HepG2 (cell line): ENCODE results near the gene RDM1. TPM values are rescaled to one million over a fixed set of nuclear protein-coding genes. Genes with fewer than 3 reads are reported as not detected.

ENCODE experiments used
- ATAC-seq: fragments of 200-7000 bp; cut with Tn5 transposase; 3 replicates; pipeline ENCODE4 v1.9.1; 2020; ENCODE audit warnings: mild to moderate bottlenecking, moderate library complexity
- BruUV-seq: library from RNA; stranded (reverse); fragments of 400-500 nt; replicated peaks from 2 replicates; lab custom pipeline; 2021; lab: Mats Ljungman, UMichigan
- CTCF ChIA-PET: fragments of 300-600 bp; formaldehyde crosslinking; extraction: SDS; loops from one replicate; lab custom pipeline; 2021; ENCODE audit warnings: low total read pairs, inconsistent platforms, low intra/inter-chr PET ratio; lab: Yijun Ruan, JAX
- POLR2A ChIA-PET: fragments of 350-600 bp; sonication (Branson Sonifier 250); formaldehyde crosslinking; loops from one replicate; lab custom pipeline; 2020; ENCODE audit warnings: antibody characterized with exemption, inconsistent platforms; lab: Yijun Ruan, JAX
- DNase-seq: peaks from one replicate; pipeline ENCODE4 v3.0.0-alpha.2; 2015; ENCODE audit warnings: low spot score
- FAIRE-seq: peaks from 3 replicates; lab custom pipeline; 2011; peaks lifted over from hg19 to GRCh38; lab: Jason Lieb, UNC
- H2AFZ ChIP-seq: one replicate; pipeline ENCODE4 v1.6.1; 2011; ENCODE audit warnings: low read length, inconsistent platforms
- H3K27ac ChIP-seq: fragments of 300-600 bp; 3 replicates; pipeline ENCODE4 v1.8.0; 2011; ENCODE audit warnings: mixed run types, mild to moderate bottlenecking, mixed read lengths, low read length, inconsistent platforms; ENCODE audit not compliant: insufficient read depth; ENCODE audit errors: extremely low read length
- H3K27me3 ChIP-seq, 2 experiments: fragments of 200-600 bp in 1 of 2; 2 replicates in 1 of 2; 3 replicates in 1 of 2; pipeline versions ENCODE4 v1.6.0 to v1.8.0; 2011; ENCODE audit warnings: low read length in 2 of 2, mild to moderate bottlenecking in 2 of 2, moderate library complexity in 2 of 2, inconsistent platforms in 1 of 2; ENCODE audit not compliant: insufficient read depth in 2 of 2, control insufficient read depth in 1 of 2
- H3K36me3 ChIP-seq, 2 experiments: fragments of 200-600 bp in 1 of 2; replicated peaks in 1 of 2; 2 replicates in 1 of 2; 3 replicates in 1 of 2; pipeline versions ENCODE4 v1.5.1 to v1.8.0; 2011; ENCODE audit warnings: low read length in 2 of 2, inconsistent platforms in 1 of 2; ENCODE audit not compliant: insufficient read depth in 2 of 2, control insufficient read depth in 1 of 2
- H3K4me1 ChIP-seq: 2 replicates; pipeline ENCODE4 v1.5.1; 2012; ENCODE audit warnings: low read length, inconsistent platforms; ENCODE audit not compliant: insufficient read depth
- H3K4me2 ChIP-seq: 2 replicates; pipeline ENCODE4 v1.6.0; 2011; ENCODE audit warnings: low read depth, low read length, inconsistent platforms
- H3K4me3 ChIP-seq, 3 experiments: fragments of 200-600 bp in 1 of 3; sonication (generic), shearing (Covaris generic) in 1 of 3; replicated peaks in 1 of 3; 2 replicates each; pipeline ENCODE4 v1.5.1; 2011 to 2016; ENCODE audit warnings: low read length in 3 of 3, inconsistent platforms in 2 of 3, low read depth in 2 of 3, mild to moderate bottlenecking in 2 of 3, control low read depth in 1 of 3, mixed read lengths in 1 of 3; ENCODE audit not compliant: insufficient read depth in 1 of 3
- H3K79me2 ChIP-seq: one replicate; pipeline ENCODE4 v1.6.1; 2011; ENCODE audit warnings: low read length, inconsistent platforms; ENCODE audit not compliant: insufficient read depth
- H3K9ac ChIP-seq: 2 replicates; pipeline ENCODE4 v1.6.0; 2011; ENCODE audit warnings: mild to moderate bottlenecking, low read depth, low read length, inconsistent platforms; ENCODE audit not compliant: insufficient read depth
- H3K9me3 ChIP-seq: 2 replicates; pipeline ENCODE4 v1.5.1; 2012; ENCODE audit warnings: mild to moderate bottlenecking, low read length
- H4K20me1 ChIP-seq: 2 replicates; pipeline ENCODE4 v1.6.0; 2011; ENCODE audit warnings: inconsistent platforms, mild to moderate bottlenecking, low read length, moderate library complexity; ENCODE audit not compliant: insufficient read depth
- RARG ChIP-seq: sonication (generic); formaldehyde crosslinking; IDR thresholded peaks from 2 replicates; pipeline ENCODE4 v1.4.0; 2020; ENCODE audit warnings: low read depth, mild to moderate bottlenecking, missing genetic modification reagents
- RFXAP ChIP-seq: sonication (generic); formaldehyde crosslinking; IDR thresholded peaks from 2 replicates; pipeline ENCODE4 v1.4.0; 2020; ENCODE audit warnings: missing genetic modification reagents, borderline replicate concordance
- ZNF24 ChIP-seq: fragments of 450-650 bp; IDR thresholded peaks from 2 replicates; pipeline ENCODE4 v1.6.1; 2017; ENCODE audit warnings: antibody characterized with exemption, mild to moderate bottlenecking
- WGBS: methylation state at CpG from one replicate; pipeline ENCODE4 v1.1.6; 2017; ENCODE audit warnings: low lambda C conversion rate; 5-methylcytosine and 5-hydroxymethylcytosine counted together
- in situ Hi-C: cut with HindIII; loops from 2 replicates; pipeline ENCODE4 v1.10.0; 2017; ENCODE audit warnings: low pct_unique_long_range_greater_than_20kb; ENCODE audit not compliant: extremely low pct_ligation_motif_present
- intact Hi-C: fragments of 100-400 bp; cut with micrococcal nuclease; formaldehyde crosslinking; loops from one replicate; pipeline ENCODE4 v1.10.0; 2022; ENCODE audit not compliant: unreplicated experiment
- polyA plus RNA-seq, 8 experiments: library from polyadenylated mRNA; depleted of rRNA in 3 of 8; stranded (reverse) in 7 of 8; unstranded in 1 of 8; fragments of >200 nt; fragmentation: Illumina TruSeq in 4 of 8; extraction: Trizol in 4 of 8; gene quantifications; 2 replicates each; pipeline versions ENCODE4 v1.2.1 to v1.2.3, GENCODE V29; 2011 to 2016; ENCODE audit warnings: low read depth in 4 of 8, missing spikeins in 1 of 8, mixed read lengths in 1 of 8; ENCODE audit not compliant: insufficient read depth in 1 of 8
- total RNA-seq, 5 experiments: library from RNA; depleted of rRNA; stranded (reverse); fragments of >200 nt; fragmentation: Illumina TruSeq; extraction: Trizol; gene quantifications; 2 replicates each; pipeline ENCODE4 v1.2.3, GENCODE V29; 2016; ENCODE audit warnings: low read depth in 1 of 5
- TF ChIP-seq, protein P1 (sequence below): sonication (generic); formaldehyde crosslinking; IDR thresholded peaks from 2 replicates; pipeline ENCODE4 v1.5.0; 2020; ENCODE audit warnings: mild to moderate bottlenecking, missing genetic modification reagents
- TF ChIP-seq, protein P2 (sequence below): sonication (generic); formaldehyde crosslinking; IDR thresholded peaks from 2 replicates; pipeline ENCODE4 v1.8.0; 2022; ENCODE audit warnings: missing genetic modification reagents, mild to moderate bottlenecking, inconsistent platforms, borderline replicate concordance

Gene RDM1
- total and polyA plus RNA-seq, 2 of the 13 experiments (the other 11 are each of a cell fraction or from before 2014, with no cell fraction given) = 0.28 to 0.40 TPM

- DNase-seq = no peak
- no peak for ATAC-seq
- TF ChIP-seq, protein P1, sequence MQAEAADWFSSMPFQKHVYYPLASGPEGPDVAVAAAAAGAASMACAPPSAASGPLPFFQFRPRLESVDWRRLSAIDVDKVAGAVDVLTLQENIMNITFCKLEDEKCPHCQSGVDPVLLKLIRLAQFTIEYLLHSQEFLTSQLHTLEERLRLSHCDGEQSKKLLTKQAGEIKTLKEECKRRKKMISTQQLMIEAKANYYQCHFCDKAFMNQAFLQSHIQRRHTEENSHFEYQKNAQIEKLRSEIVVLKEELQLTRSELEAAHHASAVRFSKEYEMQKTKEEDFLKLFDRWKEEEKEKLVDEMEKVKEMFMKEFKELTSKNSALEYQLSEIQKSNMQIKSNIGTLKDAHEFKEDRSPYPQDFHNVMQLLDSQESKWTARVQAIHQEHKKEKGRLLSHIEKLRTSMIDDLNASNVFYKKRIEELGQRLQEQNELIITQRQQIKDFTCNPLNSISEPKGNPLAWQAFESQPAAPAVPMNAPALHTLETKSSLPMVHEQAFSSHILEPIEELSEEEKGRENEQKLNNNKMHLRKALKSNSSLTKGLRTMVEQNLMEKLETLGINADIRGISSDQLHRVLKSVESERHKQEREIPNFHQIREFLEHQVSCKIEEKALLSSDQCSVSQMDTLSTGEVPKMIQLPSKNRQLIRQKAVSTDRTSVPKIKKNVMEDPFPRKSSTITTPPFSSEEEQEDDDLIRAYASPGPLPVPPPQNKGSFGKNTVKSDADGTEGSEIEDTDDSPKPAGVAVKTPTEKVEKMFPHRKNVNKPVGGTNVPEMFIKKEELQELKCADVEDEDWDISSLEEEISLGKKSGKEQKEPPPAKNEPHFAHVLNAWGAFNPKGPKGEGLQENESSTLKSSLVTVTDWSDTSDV (CRISPR knock-in tag) = no peak
- TF ChIP-seq RFXAP (CRISPR knock-in tag) (no peak), ZNF24 (no peak), RARG (CRISPR knock-in tag) (no peak)
- TF ChIP-seq, protein P2, sequence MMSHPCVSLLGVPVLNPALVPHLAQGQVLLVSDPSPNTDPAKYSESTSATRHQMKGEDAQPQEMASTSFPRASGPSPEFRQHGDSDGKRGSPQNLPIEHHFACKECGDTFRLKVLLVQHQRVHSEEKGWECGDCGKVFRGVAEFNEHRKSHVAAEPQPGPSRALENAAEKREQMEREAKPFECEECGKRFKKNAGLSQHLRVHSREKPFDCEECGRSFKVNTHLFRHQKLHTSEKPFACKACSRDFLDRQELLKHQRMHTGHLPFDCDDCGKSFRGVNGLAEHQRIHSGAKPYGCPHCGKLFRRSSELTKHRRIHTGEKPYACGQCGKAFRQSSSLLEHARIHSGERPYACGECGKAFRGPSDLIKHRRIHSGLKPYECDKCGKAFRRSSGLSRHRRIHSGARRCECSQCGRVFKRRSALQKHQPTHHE (CRISPR knock-in tag) = no peak
- H3K4me2 ChIP-seq = no peak overlapping the region; the same call in 1 of the 2 replicates
- H3K27ac ChIP-seq = no peak overlapping the region
- no peak overlapping the region for H2AFZ ChIP-seq
- no peaks in the 10 kb centered on the region for H4K20me1 ChIP-seq
- no peaks in the 10 kb centered on the region for H3K27me3 ChIP-seq
- no peaks in the 10 kb centered on the region for H3K79me2 ChIP-seq
- in situ Hi-C loops = loop anchor here (25.0 kb wide), 1 partner anchor 519 kb away; the partner anchor contains the start of gene ZNHIT3
- CTCF ChIA-PET = interaction anchor here (2.4 to 3.6 kb wide), 3 partner anchors 40 to 180 kb away, joined by 28 to 38 read pairs (median 34); no protein-coding TSS in a partner anchor
- BruUV-seq = no TSS peak
- POLR2A ChIA-PET = interaction anchor here (0.7 to 5.9 kb wide), 3 partner anchors 13 to 178 kb away, joined by 3 to 197 read pairs (median 3); partner anchors contain the start of genes CCL16 and TAF15
- no peak overlapping the region for H3K9ac ChIP-seq
- 12% methylated on average over 10 of the region's 10 CpGs for WGBS
- H3K4me1 ChIP-seq = peaks cover 57% of the 10 kb centered on the region
- H3K4me3 ChIP-seq = no peak overlapping the region
- H3K36me3 ChIP-seq = no peaks in the 10 kb centered on the region
- H3K9me3 ChIP-seq = no peaks in the 10 kb centered on the region
- no peak for FAIRE-seq
- intact Hi-C loops = loop anchor here (1.0 kb wide), 3 partner anchors 41 to 181 kb away; no protein-coding TSS in a partner anchor
These were observed 38.0 kb upstream of the RDM1 start for GRCh38 chr17:35968520-35969054.
